ENCODE data around the gene NLRP6.
"Not testable (repeated sequence)": the region's sequence is repeated elsewhere in the genome, so short reads cannot be mapped to it uniquely, and the experiment has no call there.

DNA sequence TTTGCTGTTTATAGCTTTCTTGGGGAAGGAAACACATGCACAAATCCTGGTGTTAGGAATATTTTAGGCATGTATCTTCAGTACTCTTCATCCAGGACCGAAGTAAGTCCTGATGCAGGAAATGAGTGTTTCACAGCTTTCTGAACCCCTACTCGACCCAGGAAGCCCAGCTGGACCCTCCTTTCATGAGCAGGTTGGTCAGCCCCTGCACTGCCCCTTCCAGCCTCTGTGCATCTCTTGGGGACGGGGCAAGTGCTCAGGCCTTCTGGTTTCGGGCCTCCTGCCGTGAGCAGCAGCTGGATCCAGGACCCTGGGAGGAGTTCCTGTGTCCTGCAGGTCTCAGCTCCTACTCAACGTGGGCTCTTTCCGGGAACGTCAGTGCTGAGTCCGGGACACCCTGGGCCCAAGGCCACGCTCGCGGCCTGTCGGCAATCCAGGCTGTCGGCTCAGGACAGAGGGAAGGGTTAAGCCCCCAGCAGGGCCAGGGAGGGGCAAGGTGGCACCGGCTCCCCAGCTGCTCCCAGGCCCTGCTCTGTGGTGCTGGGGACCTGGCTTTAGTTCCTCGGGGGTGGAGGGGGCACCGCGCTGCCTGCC, 31.9 kb downstream of the NLRP6 start:
- TF ChIP-seq, protein P1, sequence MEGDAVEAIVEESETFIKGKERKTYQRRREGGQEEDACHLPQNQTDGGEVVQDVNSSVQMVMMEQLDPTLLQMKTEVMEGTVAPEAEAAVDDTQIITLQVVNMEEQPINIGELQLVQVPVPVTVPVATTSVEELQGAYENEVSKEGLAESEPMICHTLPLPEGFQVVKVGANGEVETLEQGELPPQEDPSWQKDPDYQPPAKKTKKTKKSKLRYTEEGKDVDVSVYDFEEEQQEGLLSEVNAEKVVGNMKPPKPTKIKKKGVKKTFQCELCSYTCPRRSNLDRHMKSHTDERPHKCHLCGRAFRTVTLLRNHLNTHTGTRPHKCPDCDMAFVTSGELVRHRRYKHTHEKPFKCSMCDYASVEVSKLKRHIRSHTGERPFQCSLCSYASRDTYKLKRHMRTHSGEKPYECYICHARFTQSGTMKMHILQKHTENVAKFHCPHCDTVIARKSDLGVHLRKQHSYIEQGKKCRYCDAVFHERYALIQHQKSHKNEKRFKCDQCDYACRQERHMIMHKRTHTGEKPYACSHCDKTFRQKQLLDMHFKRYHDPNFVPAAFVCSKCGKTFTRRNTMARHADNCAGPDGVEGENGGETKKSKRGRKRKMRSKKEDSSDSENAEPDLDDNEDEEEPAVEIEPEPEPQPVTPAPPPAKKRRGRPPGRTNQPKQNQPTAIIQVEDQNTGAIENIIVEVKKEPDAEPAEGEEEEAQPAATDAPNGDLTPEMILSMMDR (conservative IDR thresholded peaks at IDR 0.05; ENCODE audit: low read depth, low read length) = not testable (repeated sequence)
- not testable (repeated sequence) for TF ChIP-seq EZH2 (IDR thresholded peaks at IDR 0.05; ENCODE audit: borderline replicate concordance, low read depth, low read length, poor library complexity, severe bottlenecking)

Measured in A673 (cell line).